ENCODE measurements around the gene FKBP2. TPM values are rescaled to one million over a fixed set of nuclear protein-coding genes. Genes with fewer than 3 reads are reported as not detected.

Gene FKBP2
- total and polyA plus RNA-seq, 2 of the 13 experiments (the other 11 are each of a cell fraction or from before 2014, with no cell fraction given): 30.1 to 53.3 TPM

GRCh38 chr11:64237484-64237951 is 3.4 kb upstream of the FKBP2 start (continued):
- no peak; the same call in 1 of the 2 replicates for TF ChIP-seq NCOR1 (IDR thresholded peaks at IDR 0.05; ENCODE audit: borderline replicate concordance, low read length)
- no peak for TF ChIP-seq AHR (CRISPR knock-in tag; IDR thresholded peaks at IDR 0.05)
- no peak for TF ChIP-seq ZNF317 (CRISPR knock-in tag; IDR thresholded peaks at IDR 0.05)
- no peak for TF ChIP-seq ARID3A (IDR thresholded peaks at IDR 0.05; ENCODE audit: low read depth, low read length)
- TF ChIP-seq ETV6 (CRISPR knock-in tag; conservative IDR thresholded peaks at IDR 0.05): no peak
- TF ChIP-seq SMARCE1 (IDR thresholded peaks at IDR 0.05; ENCODE audit: borderline replicate concordance): no peak
- TF ChIP-seq ISX (CRISPR knock-in tag; conservative IDR thresholded peaks at IDR 0.05): no peak
- no peak for TF ChIP-seq ZNF598 (CRISPR knock-in tag; IDR thresholded peaks at IDR 0.05; ENCODE audit: borderline replicate concordance)
- TF ChIP-seq ATF3 (CRISPR knock-in tag; IDR thresholded peaks at IDR 0.05): no peak
- peak; percentile 95 for TF ChIP-seq SAP130 (CRISPR knock-in tag; IDR thresholded peaks at IDR 0.05; ENCODE audit: low read depth)
- TF ChIP-seq ZZZ3 (CRISPR knock-in tag; IDR thresholded peaks at IDR 0.05; ENCODE audit: borderline replicate concordance): no peak
- TF ChIP-seq AHDC1 (CRISPR knock-in tag; IDR thresholded peaks at IDR 0.05; ENCODE audit: borderline replicate concordance): no peak
- no peak for TF ChIP-seq CBFB (CRISPR knock-in tag; IDR thresholded peaks at IDR 0.05)
- TF ChIP-seq ZNF816 (CRISPR knock-in tag; IDR thresholded peaks at IDR 0.05; ENCODE audit: borderline replicate concordance): no peak
- no peak for TF ChIP-seq ATM (IDR thresholded peaks at IDR 0.05; ENCODE audit: borderline replicate concordance)
- no peak for TF ChIP-seq MBNL3 (CRISPR knock-in tag; conservative IDR thresholded peaks at IDR 0.05)
- TF ChIP-seq PHB2 (IDR thresholded peaks at IDR 0.05; ENCODE audit: partially characterized antibody): no peak
- no peak for TF ChIP-seq ZNF235 (CRISPR knock-in tag; IDR thresholded peaks at IDR 0.05; ENCODE audit: borderline replicate concordance)
- no peak for TF ChIP-seq ZNF383 (CRISPR knock-in tag; IDR thresholded peaks at IDR 0.05; ENCODE audit: borderline replicate concordance)
- peak; percentile 83; the same call in 1 of the 2 replicates for TF ChIP-seq ARID4A (CRISPR knock-in tag; IDR thresholded peaks at IDR 0.05; ENCODE audit: borderline replicate concordance)

Data from HepG2 (cell line).